CD4-positive, alpha-beta T cell treated with Interleukin-1 beta for 1 hour (primary cell): ENCODE measurements around the gene DUSP6.

Experiments
- DNase-seq, 2 donors: peaks; one replicate each; pipeline ENCODE4 v3.0.0-alpha.2; 2020 to 2022

Gene DUSP6

GRCh38 chr12:89373763-89374572 lies 21.7 kb upstream of the DUSP6 start:
- DNase-seq, result no peak

GRCh38 chr12:89372584-89373370 lies 20.5 kb upstream of the DUSP6 start:
- DNase-seq, result no peak

- no peak for DNase-seq
Measured at GRCh38 chr12:89370850-89371249, 18.5 kb upstream of the DUSP6 start.

GRCh38 chr12:89370421-89370831 lies 18.1 kb upstream of the DUSP6 start:
- no peak for DNase-seq

GRCh38 chr12:89369166-89369565 lies 16.9 kb upstream of the DUSP6 start:
- DNase-seq, result no peak

GRCh38 chr12:89368391-89368790 lies 16.1 kb upstream of the DUSP6 start:
- no peak for DNase-seq

GRCh38 chr12:89366676-89367364 lies 14.5 kb upstream of the DUSP6 start:
- DNase-seq, result no peak

GRCh38 chr12:89364631-89365030 lies 12.3 kb upstream of the DUSP6 start:
- DNase-seq, result no peak

GRCh38 chr12:89364058-89364457 lies 11.8 kb upstream of the DUSP6 start:
- DNase-seq, result no peak

- DNase-seq, result no peak
Measured at GRCh38 chr12:89363582-89363981, 11.3 kb upstream of the DUSP6 start.

GRCh38 chr12:89363084-89363483 lies 10.8 kb upstream of the DUSP6 start:
- no peak for DNase-seq

- DNase-seq, result no peak
Measured at GRCh38 chr12:89359615-89360014, 7.3 kb upstream of the DUSP6 start.

- DNase-seq, result no peak
Measured at GRCh38 chr12:89358805-89359204, 6.5 kb upstream of the DUSP6 start.

- DNase-seq, result no peak
Measured at GRCh38 chr12:89357297-89357730, 5.0 kb upstream of the DUSP6 start.

GRCh38 chr12:89356069-89356665 lies 3.9 kb upstream of the DUSP6 start:
- no peak for DNase-seq

GRCh38 chr12:89355243-89356068 lies 3.2 kb upstream of the DUSP6 start:
- no peak for DNase-seq

- no peak for DNase-seq
Measured at GRCh38 chr12:89354612-89355067, 2.3 kb upstream of the DUSP6 start.

GRCh38 chr12:89353823-89354611 lies 1.7 kb upstream of the DUSP6 start:
- DNase-seq, result peak; percentile 70 to 71

- peak; percentile 39 to 62 for DNase-seq
Measured at GRCh38 chr12:89353188-89353822, 1.0 kb upstream of the DUSP6 start.

GRCh38 chr12:89352242-89352491 lies 134 bp downstream of the DUSP6 start:
- no peak for DNase-seq
